ENCODE results near the gene NDOR1.
A peak's percentile ranks its signal among the peaks of the same experiment; 100 is the strongest.

NDOR1 gene

DNA sequence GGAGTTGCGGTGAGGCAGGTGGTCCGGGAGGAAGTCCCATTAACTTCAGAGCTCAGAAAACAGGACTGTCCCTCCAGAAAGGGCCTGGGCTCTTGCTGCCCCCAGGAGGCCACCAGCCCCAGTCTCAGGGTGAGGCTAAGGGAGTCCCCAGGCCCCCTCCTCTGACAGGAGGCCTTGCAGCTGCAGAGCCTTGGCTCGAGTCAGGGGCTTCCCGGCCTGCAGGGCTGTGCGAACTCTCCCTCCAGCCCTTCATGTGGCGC lies 42.3 kb downstream of the NDOR1 start:
- Histone ChIP-seq H3K9me3 (ENCODE audit: insufficient read depth, low read length) (no peaks in the 10 kb centered on the region), H3K27me3 (ENCODE audit: low read depth, low read length) (no peaks in the 10 kb centered on the region), H3K4me3 (ENCODE audit: low read length) (no peak overlapping the region), H2AFZ (ENCODE audit: low read depth, low read length) (no peak overlapping the region), H3K36me3 (replicated peaks; ENCODE audit: low read depth, low read length) (peaks cover 11% of the 10 kb centered on the region), H4K20me1 (ENCODE audit: insufficient read depth, low read length) (peaks cover 13% of the 10 kb centered on the region), H3K79me2 (ENCODE audit: low read length) (peaks cover 4% of the 10 kb centered on the region), H3K27ac (ENCODE audit: low read length) (no peak overlapping the region), H3K4me1 (ENCODE audit: low read length) (peaks cover 10% of the 10 kb centered on the region), H3K4me2 (ENCODE audit: low read length) (no peak overlapping the region), H3K9ac (ENCODE audit: low read length) (no peak overlapping the region)
- TF ChIP-seq, protein P1, sequence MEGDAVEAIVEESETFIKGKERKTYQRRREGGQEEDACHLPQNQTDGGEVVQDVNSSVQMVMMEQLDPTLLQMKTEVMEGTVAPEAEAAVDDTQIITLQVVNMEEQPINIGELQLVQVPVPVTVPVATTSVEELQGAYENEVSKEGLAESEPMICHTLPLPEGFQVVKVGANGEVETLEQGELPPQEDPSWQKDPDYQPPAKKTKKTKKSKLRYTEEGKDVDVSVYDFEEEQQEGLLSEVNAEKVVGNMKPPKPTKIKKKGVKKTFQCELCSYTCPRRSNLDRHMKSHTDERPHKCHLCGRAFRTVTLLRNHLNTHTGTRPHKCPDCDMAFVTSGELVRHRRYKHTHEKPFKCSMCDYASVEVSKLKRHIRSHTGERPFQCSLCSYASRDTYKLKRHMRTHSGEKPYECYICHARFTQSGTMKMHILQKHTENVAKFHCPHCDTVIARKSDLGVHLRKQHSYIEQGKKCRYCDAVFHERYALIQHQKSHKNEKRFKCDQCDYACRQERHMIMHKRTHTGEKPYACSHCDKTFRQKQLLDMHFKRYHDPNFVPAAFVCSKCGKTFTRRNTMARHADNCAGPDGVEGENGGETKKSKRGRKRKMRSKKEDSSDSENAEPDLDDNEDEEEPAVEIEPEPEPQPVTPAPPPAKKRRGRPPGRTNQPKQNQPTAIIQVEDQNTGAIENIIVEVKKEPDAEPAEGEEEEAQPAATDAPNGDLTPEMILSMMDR (IDR thresholded peaks at IDR 0.05; ENCODE audit: low read depth, low read length): no peak
- no peak for TF ChIP-seq EZH2phosphoT487 (IDR thresholded peaks at IDR 0.05; ENCODE audit: low read depth)

DNA sequence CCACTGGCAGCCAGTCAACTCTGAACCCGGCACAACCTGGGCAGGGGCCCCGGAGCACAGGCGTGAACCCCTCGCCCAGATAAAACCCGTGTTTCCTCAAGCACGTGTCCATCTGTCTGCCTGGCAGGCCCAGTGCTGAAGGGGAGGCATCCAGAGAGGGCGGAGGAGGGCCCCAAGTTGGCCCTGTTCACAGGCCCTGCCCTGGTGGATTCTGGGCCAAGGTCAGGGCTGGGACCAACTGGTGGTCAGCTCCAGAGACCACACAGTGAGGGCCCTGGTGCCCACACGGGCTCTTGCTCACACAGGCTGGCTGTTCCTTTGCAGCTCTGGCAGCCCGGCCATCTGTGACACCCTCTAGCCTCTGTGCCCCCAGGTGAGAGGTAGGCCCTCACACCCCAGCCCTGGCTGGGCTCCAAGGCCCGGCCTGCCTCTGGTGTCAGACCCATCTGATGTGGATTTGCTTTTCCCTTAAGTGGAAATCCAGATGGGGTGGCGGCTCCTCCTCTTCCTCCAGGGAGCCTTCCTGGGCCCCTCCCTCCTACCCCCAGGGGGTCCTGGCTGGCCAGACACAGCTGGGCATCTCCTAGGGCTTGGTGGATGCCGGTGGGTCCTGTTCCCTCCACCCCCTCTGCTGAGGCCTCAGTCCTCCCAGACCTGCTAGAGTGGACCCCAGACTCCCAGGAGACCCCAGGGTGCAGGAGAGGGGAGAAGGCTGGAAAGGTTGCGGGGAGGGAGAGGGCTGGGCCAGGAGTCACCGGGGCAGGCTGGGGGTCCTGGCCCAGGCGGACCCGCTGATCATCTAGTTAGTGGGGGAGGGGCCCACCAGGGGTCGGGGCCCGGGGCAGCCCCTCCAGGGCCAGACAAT lies 45.1 kb downstream of the NDOR1 start:
- no peak for TF ChIP-seq EZH2phosphoT487 (IDR thresholded peaks at IDR 0.05; ENCODE audit: low read depth)
- TF ChIP-seq, protein P1 (IDR thresholded peaks at IDR 0.05; ENCODE audit: low read depth, low read length): no peak
- Histone ChIP-seq H2AFZ (ENCODE audit: low read depth, low read length) (no peak overlapping the region), H3K4me3 (ENCODE audit: low read length) (no peak overlapping the region), H4K20me1 (ENCODE audit: insufficient read depth, low read length) (no peaks in the 10 kb centered on the region), H3K79me2 (ENCODE audit: low read length) (peaks cover 12% of the 10 kb centered on the region), H3K36me3 (replicated peaks; ENCODE audit: low read depth, low read length) (no peaks in the 10 kb centered on the region), H3K4me1 (ENCODE audit: low read length) (peaks cover 26% of the 10 kb centered on the region), H3K9me3 (ENCODE audit: insufficient read depth, low read length) (no peaks in the 10 kb centered on the region), H3K9ac (ENCODE audit: low read length) (no peak overlapping the region), H3K27ac (ENCODE audit: low read length) (no peak overlapping the region), H3K4me2 (ENCODE audit: low read length) (no peak overlapping the region), H3K27me3 (ENCODE audit: low read depth, low read length) (no peaks in the 10 kb centered on the region)

DNA sequence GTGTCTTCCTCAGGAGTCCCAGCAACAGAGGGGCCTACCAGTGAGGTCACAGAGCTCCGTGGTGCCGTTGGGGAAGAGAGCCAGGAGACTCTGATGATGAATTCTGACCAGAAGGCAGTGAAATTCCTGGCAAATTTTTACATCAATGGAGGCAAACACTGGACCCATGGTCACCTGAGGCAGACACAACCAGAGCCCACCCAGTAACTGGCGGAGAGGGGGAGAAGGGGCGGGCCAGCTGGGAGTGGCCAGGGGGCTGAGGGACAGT lies 45.6 kb downstream of the NDOR1 start, which contains the start of gene STPG3:
TSS of gene STPG3 (plus strand) at position 93 of the 268 bp plus-strand sequence. CDS start at position 94, 1 bp downstream.
- H3K9me3 ChIP-seq (ENCODE audit: insufficient read depth, low read length): no peaks in the 10 kb centered on the region
- TF ChIP-seq EZH2phosphoT487 (IDR thresholded peaks at IDR 0.05; ENCODE audit: low read depth): no peak
- TF ChIP-seq, protein P1 (IDR thresholded peaks at IDR 0.05; ENCODE audit: low read depth, low read length): no peak
- peaks cover 28% of the 10 kb centered on the region for H3K4me1 ChIP-seq (ENCODE audit: low read length)
- no peak within 1 kb of the TSS for H3K9ac ChIP-seq (ENCODE audit: low read length)
- H2AFZ ChIP-seq (ENCODE audit: low read depth, low read length): no peak within 1 kb of the TSS
- no peaks in the 10 kb centered on the region for H3K27me3 ChIP-seq (ENCODE audit: low read depth, low read length)
- peak within 1 kb of the TSS; percentile 88 for H3K4me3 ChIP-seq (ENCODE audit: low read length)
- H3K36me3 ChIP-seq (replicated peaks; ENCODE audit: low read depth, low read length): peaks cover under 1% of the 10 kb centered on the region
- H3K4me2 ChIP-seq (ENCODE audit: low read length): peak within 1 kb of the TSS; percentile 91
- H3K27ac ChIP-seq (ENCODE audit: low read length): no peak within 1 kb of the TSS
- 0 out of 2 replicates have a peak, but pooled peaks cover 2% of the 10 kb centered on the region for H4K20me1 ChIP-seq (ENCODE audit: insufficient read depth, low read length)
- peaks cover 18% of the 10 kb centered on the region for H3K79me2 ChIP-seq (ENCODE audit: low read length)

DNA sequence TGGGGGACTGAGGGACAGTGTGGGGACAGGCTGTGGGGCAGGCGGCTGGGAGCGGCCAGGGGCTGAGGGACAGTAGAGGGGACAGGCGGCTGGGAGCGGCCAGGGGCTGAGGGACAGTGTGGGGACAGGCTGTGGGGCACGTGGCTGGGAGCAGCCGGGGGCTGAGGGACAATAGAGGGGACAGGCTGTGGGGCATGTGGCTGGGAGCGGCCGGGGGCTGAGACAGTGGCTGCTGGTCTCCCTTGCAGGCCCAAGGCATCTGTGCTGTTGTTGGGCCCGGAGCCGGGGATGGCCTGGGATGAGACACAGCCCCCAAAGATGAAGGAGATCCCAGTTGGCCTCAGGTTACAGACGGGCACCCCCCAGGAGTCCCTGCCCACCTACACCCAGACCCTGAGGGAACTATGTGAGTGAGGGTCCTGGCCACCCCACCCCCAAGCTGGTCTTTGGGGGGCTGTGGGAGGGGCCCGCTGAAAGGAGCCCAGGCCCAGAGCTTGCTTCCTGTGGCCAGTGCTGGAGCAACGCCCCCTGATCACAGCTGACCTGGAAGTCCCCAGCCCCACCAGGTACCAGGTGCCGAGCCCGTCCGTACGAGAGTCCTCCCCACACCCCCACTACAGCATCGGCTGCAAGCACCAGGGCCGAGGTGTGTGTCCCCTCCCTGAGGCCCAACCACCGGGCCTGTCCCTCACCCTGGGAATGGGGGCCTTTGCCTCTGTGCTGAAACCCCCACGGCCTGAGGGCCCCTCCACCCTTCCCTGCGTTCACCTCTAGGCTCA lies 46.2 kb downstream of the NDOR1 start:
- Histone ChIP-seq H3K27me3 (ENCODE audit: low read depth, low read length) (no peaks in the 10 kb centered on the region), H3K4me3 (ENCODE audit: low read length) (peak overlapping the region; percentile 88), H3K4me2 (ENCODE audit: low read length) (peak overlapping the region; percentile 91), H3K36me3 (replicated peaks; ENCODE audit: low read depth, low read length) (peaks cover 6% of the 10 kb centered on the region), H4K20me1 (ENCODE audit: insufficient read depth, low read length) (0 out of 2 replicates have a peak, but pooled peaks cover 6% of the 10 kb centered on the region), H3K4me1 (ENCODE audit: low read length) (peaks cover 33% of the 10 kb centered on the region), H3K79me2 (ENCODE audit: low read length) (peaks cover 23% of the 10 kb centered on the region), H3K27ac (ENCODE audit: low read length) (no peak overlapping the region), H2AFZ (ENCODE audit: low read depth, low read length) (no peak overlapping the region), H3K9ac (ENCODE audit: low read length) (no peak overlapping the region), H3K9me3 (ENCODE audit: insufficient read depth, low read length) (no peaks in the 10 kb centered on the region)
- TF ChIP-seq EZH2phosphoT487 (IDR thresholded peaks at IDR 0.05; ENCODE audit: low read depth): no peak
- TF ChIP-seq, protein P1 (IDR thresholded peaks at IDR 0.05; ENCODE audit: low read depth, low read length): no peak
